ENCODE data around the gene LILRA2.

- TF ChIP-seq CTCF (IDR thresholded peaks at IDR 0.05): no peak
- no peak for TF ChIP-seq POLR2A (IDR thresholded peaks at IDR 0.05)
Observed at GRCh38 chr19:54554896-54555295, 18.7 kb upstream of the LILRA2 start.
